ENCODE data around the gene TASL.

The TASL gene

DNA sequence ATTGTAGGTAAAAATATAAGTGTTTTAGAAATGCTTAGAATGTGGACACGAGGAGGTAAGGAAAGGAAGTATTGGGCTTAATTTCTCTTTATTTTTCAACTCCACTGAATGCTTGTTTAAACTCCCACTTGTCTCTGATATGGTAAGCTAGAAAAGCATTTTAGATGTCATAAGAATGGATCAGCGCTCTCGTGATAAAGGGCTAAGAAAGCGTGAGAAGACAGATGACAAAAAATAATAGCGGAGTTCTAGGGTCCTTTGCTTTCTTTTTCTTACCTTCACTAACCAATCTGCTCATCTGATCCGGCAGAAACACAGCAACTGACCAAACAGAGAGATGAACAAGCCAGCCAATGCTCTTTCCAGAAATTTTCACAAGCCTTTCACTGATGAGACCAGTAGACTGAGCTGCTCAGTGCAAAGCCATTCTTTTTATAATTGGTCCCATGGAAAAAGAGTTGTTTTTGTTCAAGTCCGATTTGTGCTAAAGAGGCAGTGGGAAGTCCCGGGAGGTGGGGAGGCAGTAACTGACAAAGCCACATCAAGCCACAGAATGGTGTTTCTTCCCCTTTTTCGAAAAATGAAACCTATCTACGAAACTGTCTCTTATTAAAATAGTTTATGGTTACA, at the start of gene TASL:
TASL (minus strand) TSS at position 405 of the 630 bp plus-strand sequence. CDS start 17,411 bp downstream, outside the sequence.
- Histone ChIP-seq H3K9me3 (ENCODE audit: severe bottlenecking) (no peaks in the 10 kb centered on the region), H3K27me3 (ENCODE audit: insufficient read depth, low read depth, severe bottlenecking) (peaks cover 2% of the 10 kb centered on the region), H3K27ac (no peak within 1 kb of the TSS), H3K4me3 (ENCODE audit: low read depth, low read length) (no peak within 1 kb of the TSS), H3K36me3 (no peaks in the 10 kb centered on the region)
- no peak for DNase-seq
- TF ChIP-seq, protein P1, sequence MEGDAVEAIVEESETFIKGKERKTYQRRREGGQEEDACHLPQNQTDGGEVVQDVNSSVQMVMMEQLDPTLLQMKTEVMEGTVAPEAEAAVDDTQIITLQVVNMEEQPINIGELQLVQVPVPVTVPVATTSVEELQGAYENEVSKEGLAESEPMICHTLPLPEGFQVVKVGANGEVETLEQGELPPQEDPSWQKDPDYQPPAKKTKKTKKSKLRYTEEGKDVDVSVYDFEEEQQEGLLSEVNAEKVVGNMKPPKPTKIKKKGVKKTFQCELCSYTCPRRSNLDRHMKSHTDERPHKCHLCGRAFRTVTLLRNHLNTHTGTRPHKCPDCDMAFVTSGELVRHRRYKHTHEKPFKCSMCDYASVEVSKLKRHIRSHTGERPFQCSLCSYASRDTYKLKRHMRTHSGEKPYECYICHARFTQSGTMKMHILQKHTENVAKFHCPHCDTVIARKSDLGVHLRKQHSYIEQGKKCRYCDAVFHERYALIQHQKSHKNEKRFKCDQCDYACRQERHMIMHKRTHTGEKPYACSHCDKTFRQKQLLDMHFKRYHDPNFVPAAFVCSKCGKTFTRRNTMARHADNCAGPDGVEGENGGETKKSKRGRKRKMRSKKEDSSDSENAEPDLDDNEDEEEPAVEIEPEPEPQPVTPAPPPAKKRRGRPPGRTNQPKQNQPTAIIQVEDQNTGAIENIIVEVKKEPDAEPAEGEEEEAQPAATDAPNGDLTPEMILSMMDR (IDR thresholded peaks at IDR 0.05; ENCODE audit: low read depth, low read length), result no peak

- Histone ChIP-seq H3K9me3 (ENCODE audit: severe bottlenecking) (peaks cover 2% of the 10 kb centered on the region), H3K4me3 (ENCODE audit: low read depth, low read length) (no peak overlapping the region), H3K27me3 (ENCODE audit: insufficient read depth, low read depth, severe bottlenecking) (no peaks in the 10 kb centered on the region), H3K36me3 (no peaks in the 10 kb centered on the region), H3K27ac (no peak overlapping the region)
- DNase-seq, result no peak
- TF ChIP-seq, protein P1 (IDR thresholded peaks at IDR 0.05; ENCODE audit: low read depth, low read length), result no peak
Observed at GRCh38 chrX:30626402-30626801, 48.8 kb upstream of the TASL start.

DNA sequence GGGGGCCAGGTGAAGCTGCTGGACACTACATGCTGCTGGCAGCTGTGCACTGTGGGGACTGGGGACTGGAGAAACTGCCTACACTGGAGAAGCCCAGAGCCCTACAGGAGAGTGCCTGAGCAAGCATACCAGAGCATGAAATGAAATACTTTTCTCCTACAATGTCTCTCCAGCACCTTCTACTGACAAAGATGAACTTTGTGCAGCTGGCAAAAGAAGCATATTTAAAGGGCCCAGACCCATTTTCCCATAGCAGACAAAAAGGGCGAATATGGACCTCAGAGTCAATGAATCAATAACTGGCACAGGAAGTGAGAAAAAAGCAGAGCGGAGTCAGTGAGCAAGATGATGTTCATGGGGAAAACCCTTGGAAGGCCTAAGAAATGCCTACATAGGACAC, 44.8 kb upstream of the TASL start:
- DNase-seq, result no peak
- Histone ChIP-seq H3K27ac (no peak overlapping the region), H3K27me3 (ENCODE audit: insufficient read depth, low read depth, severe bottlenecking) (no peaks in the 10 kb centered on the region), H3K9me3 (ENCODE audit: severe bottlenecking) (peaks cover 2% of the 10 kb centered on the region), H3K4me3 (ENCODE audit: low read depth, low read length) (no peak overlapping the region), H3K36me3 (no peaks in the 10 kb centered on the region)
- TF ChIP-seq, protein P1 (IDR thresholded peaks at IDR 0.05; ENCODE audit: low read depth, low read length), result no peak

DNA sequence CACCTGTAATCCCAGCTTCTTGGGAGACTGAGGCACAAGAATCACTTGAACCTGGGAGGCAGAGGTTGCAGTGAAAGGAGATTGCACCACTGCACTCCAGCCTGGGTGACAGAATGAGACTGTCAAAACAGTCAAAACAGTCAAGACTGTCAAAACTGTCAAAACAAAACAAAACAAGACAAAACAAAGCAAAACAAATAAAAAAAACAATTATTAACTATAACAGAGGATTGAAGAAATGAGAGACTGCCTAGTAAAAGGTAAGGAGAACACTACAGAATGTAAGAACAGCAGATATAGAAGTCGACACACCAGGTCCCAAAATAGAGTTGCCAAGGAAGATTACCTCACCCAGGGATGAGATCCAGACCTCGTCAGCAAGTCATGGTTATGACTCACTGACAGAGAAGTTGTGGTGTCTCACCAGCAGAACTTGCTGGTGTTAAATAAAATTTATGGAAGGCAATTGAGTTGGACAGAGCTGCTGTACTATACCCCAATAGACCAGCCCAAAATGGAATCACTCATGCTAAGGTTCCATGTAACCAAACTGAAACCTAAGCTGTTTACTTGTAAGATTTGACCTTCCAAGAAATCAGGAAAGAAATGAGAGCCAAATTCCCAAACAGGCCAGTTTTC, 43.5 kb upstream of the TASL start:
- Histone ChIP-seq H3K4me3 (ENCODE audit: low read depth, low read length) (no peak overlapping the region), H3K9me3 (ENCODE audit: severe bottlenecking) (peaks cover 2% of the 10 kb centered on the region), H3K27me3 (ENCODE audit: insufficient read depth, low read depth, severe bottlenecking) (no peaks in the 10 kb centered on the region), H3K36me3 (no peaks in the 10 kb centered on the region), H3K27ac (no peak overlapping the region)
- TF ChIP-seq, protein P1 (IDR thresholded peaks at IDR 0.05; ENCODE audit: low read depth, low read length), result no peak
- DNase-seq, result no peak

DNA sequence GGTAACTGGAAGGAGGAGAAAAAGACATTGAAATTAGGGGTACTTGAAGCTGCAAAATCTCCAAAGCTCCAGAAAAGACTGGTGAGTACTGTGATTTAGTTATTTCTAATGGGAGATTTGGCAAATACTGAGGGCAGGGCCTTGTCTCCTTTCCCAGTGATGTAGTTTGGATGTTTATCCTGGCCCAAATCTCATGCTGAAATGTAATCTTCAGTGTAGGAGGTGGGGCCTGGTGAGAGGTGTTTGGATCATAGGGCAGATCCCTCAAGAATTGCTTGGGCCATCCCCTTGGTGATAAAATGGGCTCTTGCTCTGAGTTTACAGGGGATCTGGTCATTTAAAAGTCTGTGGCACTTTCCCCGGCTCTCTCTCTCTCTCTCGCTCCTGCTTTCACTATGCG, 42.6 kb upstream of the TASL start:
- no peak for DNase-seq
- TF ChIP-seq, protein P1 (IDR thresholded peaks at IDR 0.05; ENCODE audit: low read depth, low read length), result no peak
- no peaks in the 10 kb centered on the region for H3K36me3 ChIP-seq
- no peak overlapping the region for H3K4me3 ChIP-seq (ENCODE audit: low read depth, low read length)
- H3K9me3 ChIP-seq (ENCODE audit: severe bottlenecking), result peaks cover 2% of the 10 kb centered on the region
- no peaks in the 10 kb centered on the region for H3K27me3 ChIP-seq (ENCODE audit: insufficient read depth, low read depth, severe bottlenecking)
- H3K27ac ChIP-seq, result no peak overlapping the region
